Measurements from ENCODE around the gene CNTN4. TPM values are rescaled to one million over a fixed set of nuclear protein-coding genes. Genes with fewer than 3 reads are reported as not detected.

CNTN4 gene
- total RNA-seq, 1 donor from 2014 or later, result 48.3 TPM

- no peak for DNase-seq (ENCODE audit: extremely low spot score, unreplicated experiment)
- Mint-ChIP-seq H3K27me3 (ENCODE audit: unreplicated experiment) (no peaks in the 10 kb centered on the region), H3K27ac (ENCODE audit: unreplicated experiment) (no peak overlapping the region), H3K4me1 (ENCODE audit: unreplicated experiment) (peaks cover 3% of the 10 kb centered on the region), H3K9me3 (ENCODE audit: unreplicated experiment) (no peaks in the 10 kb centered on the region), H3K36me3 (ENCODE audit: unreplicated experiment) (no peaks in the 10 kb centered on the region), H3K4me3 (ENCODE audit: unreplicated experiment) (no peak overlapping the region)
- no peak for TF ChIP-seq CTCF (IDR thresholded peaks at IDR 0.05)
Observed at GRCh38 chr3:2274526-2274925, 175.9 kb downstream of the CNTN4 start.

DNA sequence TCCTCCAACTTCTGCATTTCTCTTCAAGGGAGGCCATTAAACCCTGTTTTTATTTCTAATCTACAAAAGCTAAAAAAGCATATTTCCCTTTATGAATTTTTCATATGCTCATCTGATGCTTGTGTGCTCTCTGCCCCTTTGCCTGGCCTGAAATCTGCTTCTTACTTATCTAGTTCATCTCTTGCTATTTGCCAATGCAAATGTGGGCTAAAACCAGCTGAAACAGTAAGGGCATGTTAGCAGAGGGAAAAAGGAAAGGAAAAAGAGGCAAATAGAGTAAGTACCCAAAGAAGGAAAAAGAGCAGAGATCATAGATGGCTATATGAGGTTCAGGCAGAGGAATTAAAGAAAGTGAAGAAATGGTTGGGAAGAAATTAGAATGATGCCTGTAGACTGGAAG is 185.2 kb downstream of the CNTN4 start:
- no peak for TF ChIP-seq CTCF (IDR thresholded peaks at IDR 0.05)
- Mint-ChIP-seq H3K9me3 (ENCODE audit: unreplicated experiment) (peaks cover 3% of the 10 kb centered on the region), H3K4me3 (ENCODE audit: unreplicated experiment) (no peak overlapping the region), H3K27ac (ENCODE audit: unreplicated experiment) (no peak overlapping the region), H3K36me3 (ENCODE audit: unreplicated experiment) (no peaks in the 10 kb centered on the region), H3K4me1 (ENCODE audit: unreplicated experiment) (no peaks in the 10 kb centered on the region), H3K27me3 (ENCODE audit: unreplicated experiment) (peaks cover 2% of the 10 kb centered on the region)
- no peak for DNase-seq (ENCODE audit: extremely low spot score, unreplicated experiment)

- Mint-ChIP-seq H3K27me3 (ENCODE audit: unreplicated experiment) (no peaks in the 10 kb centered on the region), H3K4me3 (ENCODE audit: unreplicated experiment) (no peak overlapping the region), H3K9me3 (ENCODE audit: unreplicated experiment) (peaks cover 17% of the 10 kb centered on the region), H3K4me1 (ENCODE audit: unreplicated experiment) (no peaks in the 10 kb centered on the region), H3K27ac (ENCODE audit: unreplicated experiment) (no peak overlapping the region), H3K36me3 (ENCODE audit: unreplicated experiment) (no peaks in the 10 kb centered on the region)
- DNase-seq (ENCODE audit: extremely low spot score, unreplicated experiment), result no peak
- TF ChIP-seq CTCF (IDR thresholded peaks at IDR 0.05), result no peak
Observed at GRCh38 chr3:2300938-2301337, 202.3 kb downstream of the CNTN4 start.

DNA sequence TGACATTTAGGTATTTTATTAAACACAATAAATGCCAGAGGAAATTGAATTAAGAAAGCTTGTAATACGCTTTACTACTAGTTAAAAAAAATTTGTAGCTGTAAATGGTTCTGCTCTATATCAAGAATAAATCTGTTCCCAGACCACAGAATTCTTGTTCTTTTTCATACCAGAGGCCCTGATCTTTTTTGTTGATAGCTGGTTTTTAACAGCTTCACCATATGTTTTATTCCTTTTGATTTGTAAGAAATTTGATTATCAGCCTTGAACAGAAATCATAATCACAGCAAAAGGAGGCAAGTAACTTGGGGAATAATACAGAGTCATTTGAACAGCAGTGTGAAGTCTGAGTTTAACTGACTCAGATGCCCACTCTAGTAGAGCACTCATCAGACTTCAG is 202.7 kb downstream of the CNTN4 start:
- no peaks in the 10 kb centered on the region for H3K4me1 Mint-ChIP-seq (ENCODE audit: unreplicated experiment)
- H3K27ac Mint-ChIP-seq (ENCODE audit: unreplicated experiment), result no peak overlapping the region
- peaks cover 15% of the 10 kb centered on the region for H3K9me3 Mint-ChIP-seq (ENCODE audit: unreplicated experiment)
- H3K36me3 Mint-ChIP-seq (ENCODE audit: unreplicated experiment), result no peaks in the 10 kb centered on the region
- no peaks in the 10 kb centered on the region for H3K27me3 Mint-ChIP-seq (ENCODE audit: unreplicated experiment)
- TF ChIP-seq CTCF (IDR thresholded peaks at IDR 0.05), result no peak
- H3K4me3 Mint-ChIP-seq (ENCODE audit: unreplicated experiment), result no peak overlapping the region
- DNase-seq (ENCODE audit: extremely low spot score, unreplicated experiment), result no peak

DNA sequence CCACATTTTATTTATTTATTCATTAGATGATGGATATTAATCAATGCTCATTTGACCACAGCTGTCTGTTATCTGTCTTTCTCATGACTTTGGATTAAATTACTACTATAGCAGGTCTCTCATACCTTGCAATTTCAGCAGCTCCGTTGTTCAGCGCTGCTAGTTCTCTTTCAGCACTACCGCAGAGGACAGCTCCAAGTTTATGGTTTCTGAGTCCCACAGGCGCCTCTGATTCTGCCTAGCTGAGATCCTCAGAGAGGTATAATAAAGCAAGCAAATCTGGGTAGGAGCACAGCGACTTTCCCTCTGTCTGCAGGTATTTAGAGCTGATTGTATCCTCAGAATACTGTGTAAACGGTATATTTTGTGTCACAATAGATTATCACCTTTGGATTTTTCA is 204.9 kb downstream of the CNTN4 start:
- no peak for TF ChIP-seq CTCF (IDR thresholded peaks at IDR 0.05)
- peaks cover 22% of the 10 kb centered on the region for H3K9me3 Mint-ChIP-seq (ENCODE audit: unreplicated experiment)
- no peak overlapping the region for H3K4me3 Mint-ChIP-seq (ENCODE audit: unreplicated experiment)
- no peaks in the 10 kb centered on the region for H3K36me3 Mint-ChIP-seq (ENCODE audit: unreplicated experiment)
- H3K4me1 Mint-ChIP-seq (ENCODE audit: unreplicated experiment), result no peaks in the 10 kb centered on the region
- no peak overlapping the region for H3K27ac Mint-ChIP-seq (ENCODE audit: unreplicated experiment)
- H3K27me3 Mint-ChIP-seq (ENCODE audit: unreplicated experiment), result no peaks in the 10 kb centered on the region
- DNase-seq (ENCODE audit: extremely low spot score, unreplicated experiment), result no peak

All from osteocyte (in vitro differentiated cells).